Vagina (tissue), 2 donors: ENCODE results near the gene IL1RN. TPM values are rescaled to one million over a fixed set of nuclear protein-coding genes. Genes with fewer than 3 reads are reported as not detected.

Source experiments
- DNase-seq, 2 donors: peaks; one replicate each; pipeline ENCODE4 v3.0.0-alpha.2; 2017; ENCODE audit errors: extremely low spot score in 2 of 2
- H3K27ac ChIP-seq: fragments of 200-600 bp; sonication (generic); one replicate; pipeline ENCODE4 v1.5.1; 2019
- H3K27me3 ChIP-seq: fragments of 200-600 bp; sonication (generic); one replicate; pipeline ENCODE4 v1.5.1; 2019
- H3K36me3 ChIP-seq, 2 donors: fragments of 200-600 bp; sonication (generic); one replicate each; pipeline ENCODE4 v1.5.1; 2017 to 2019
- H3K4me1 ChIP-seq: fragments of 200-600 bp; sonication (generic); one replicate; pipeline ENCODE4 v1.5.1; 2019
- H3K4me3 ChIP-seq, 2 donors: fragments of 200-600 bp; sonication (generic); 1 replicate in 1 of 2; 2 replicates in 1 of 2; pipeline ENCODE4 v1.5.1; 2016 to 2019
- H3K9me3 ChIP-seq: fragments of 200-600 bp; sonication (generic); one replicate; pipeline ENCODE4 v1.5.1; 2019
- CTCF ChIP-seq, 3 experiments: fragments of 450-650 bp in 2 of 3; fragments of 200-600 bp in 1 of 3; sonication (generic) in 1 of 3; IDR thresholded peaks; one replicate each; pipeline ENCODE4 v1.5.1; 2017 to 2019; ENCODE audit warnings: antibody characterized with exemption in 3 of 3, mild to moderate bottlenecking in 2 of 3, moderate library complexity in 2 of 3
- POLR2A ChIP-seq, 2 donors: fragments of 450-650 bp; IDR thresholded peaks; one replicate each; pipeline ENCODE4 v1.6.1; 2017; ENCODE audit warnings: antibody characterized with exemption in 2 of 2, mild to moderate bottlenecking in 2 of 2, moderate library complexity in 2 of 2
- POLR2AphosphoS5 ChIP-seq, 2 donors: sonication (generic); formaldehyde crosslinking; IDR thresholded peaks; one replicate each; pipeline ENCODE4 v1.9.0; 2017; ENCODE audit warnings: antibody characterized with exemption in 2 of 2, mild to moderate bottlenecking in 2 of 2, low read depth in 1 of 2; ENCODE audit not compliant: insufficient read depth in 1 of 2
- intact Hi-C: fragments of 100-400 bp; cut with DNase I; formaldehyde crosslinking; loops from one replicate; pipeline ENCODE4 v1.15.1; 2023
- total RNA-seq: library from RNA; depleted of rRNA; stranded (reverse); fragments of >200 nt; gene quantifications from one replicate; pipeline ENCODE4 v1.2.3, GENCODE V29; 2016

Gene IL1RN
- total RNA-seq, 1 donor from 2014 or later, result 253 TPM

- H3K36me3 ChIP-seq, result no peaks in the 10 kb centered on the region
- no peak overlapping the region for H3K27ac ChIP-seq
- no peak overlapping the region for H3K4me3 ChIP-seq
- H3K4me1 ChIP-seq, result no peaks in the 10 kb centered on the region
- H3K27me3 ChIP-seq, result no peaks in the 10 kb centered on the region
- no peaks in the 10 kb centered on the region for H3K9me3 ChIP-seq
- intact Hi-C loops, result no loop called here
- peak; percentile 56 to 61 for DNase-seq
- TF ChIP-seq POLR2A (IDR thresholded peaks at IDR 0.05) (no peak), POLR2AphosphoS5 (IDR thresholded peaks at IDR 0.05; ENCODE audit: insufficient read depth in 1 of 2, low read depth in 1 of 2) (no peak), CTCF (IDR thresholded peaks at IDR 0.05) (no peak)
Measured at GRCh38 chr2:113162173-113162572, 34.8 kb downstream of the IL1RN start.

- DNase-seq, result no peak
- Histone ChIP-seq H3K36me3 (no peaks in the 10 kb centered on the region), H3K4me3 (no peak overlapping the region), H3K9me3 (no peaks in the 10 kb centered on the region), H3K27ac (no peak overlapping the region), H3K27me3 (no peaks in the 10 kb centered on the region), H3K4me1 (no peaks in the 10 kb centered on the region)
- TF ChIP-seq CTCF (IDR thresholded peaks at IDR 0.05), result no peak
- TF ChIP-seq POLR2A (IDR thresholded peaks at IDR 0.05), result no peak
- intact Hi-C loops, result no loop called here
Measured at GRCh38 chr2:113162869-113163268, 35.5 kb downstream of the IL1RN start.

- DNase-seq, result peak in 1 of 2 donors; percentile 69
- TF ChIP-seq CTCF (IDR thresholded peaks at IDR 0.05) (no peak), POLR2AphosphoS5 (IDR thresholded peaks at IDR 0.05; ENCODE audit: insufficient read depth in 1 of 2, low read depth in 1 of 2) (no peak), POLR2A (IDR thresholded peaks at IDR 0.05) (no peak)
Measured at GRCh38 chr2:113164215-113164929, 37.0 kb downstream of the IL1RN start.

GRCh38 chr2:113164930-113165585 is 37.7 kb downstream of the IL1RN start:
- no peaks in the 10 kb centered on the region for H3K4me1 ChIP-seq
- no peaks in the 10 kb centered on the region for H3K9me3 ChIP-seq
- intact Hi-C loops, result no loop called here
- H3K36me3 ChIP-seq, result no peaks in the 10 kb centered on the region
- no peak overlapping the region for H3K4me3 ChIP-seq
- DNase-seq, result peak in 1 of 2 donors; percentile 71
- H3K27me3 ChIP-seq, result no peaks in the 10 kb centered on the region
- TF ChIP-seq POLR2AphosphoS5 (IDR thresholded peaks at IDR 0.05; ENCODE audit: insufficient read depth in 1 of 2, low read depth in 1 of 2) (no peak), CTCF (IDR thresholded peaks at IDR 0.05) (no peak), POLR2A (IDR thresholded peaks at IDR 0.05) (no peak)
- no peak overlapping the region for H3K27ac ChIP-seq

More at GRCh38 chr2:113164215-113164929, 37.0 kb downstream of the IL1RN start:
- Histone ChIP-seq H3K27ac (no peak overlapping the region), H3K4me3 (no peak overlapping the region), H3K9me3 (no peaks in the 10 kb centered on the region), H3K4me1 (no peaks in the 10 kb centered on the region), H3K36me3 (no peaks in the 10 kb centered on the region), H3K27me3 (no peaks in the 10 kb centered on the region)
- intact Hi-C loops, result no loop called here

GRCh38 chr2:113166187-113166645 is 38.8 kb downstream of the IL1RN start:
- peak in 1 of 2 donors; percentile 16 for DNase-seq
- intact Hi-C loops, result no loop called here
- Histone ChIP-seq H3K27ac (no peak overlapping the region), H3K4me3 (no peak overlapping the region), H3K36me3 (no peaks in the 10 kb centered on the region), H3K4me1 (no peaks in the 10 kb centered on the region), H3K27me3 (no peaks in the 10 kb centered on the region), H3K9me3 (no peaks in the 10 kb centered on the region)
- no peak for TF ChIP-seq POLR2A (IDR thresholded peaks at IDR 0.05)
- no peak for TF ChIP-seq CTCF (IDR thresholded peaks at IDR 0.05)
- TF ChIP-seq POLR2AphosphoS5 (IDR thresholded peaks at IDR 0.05; ENCODE audit: insufficient read depth in 1 of 2, low read depth in 1 of 2), result no peak
